ENCODE measurements around the gene EPGN. TPM values are rescaled to one million over a fixed set of nuclear protein-coding genes. Genes with fewer than 3 reads are reported as not detected.

Gene EPGN
- total and polyA plus RNA-seq, 2 donors (not counting 3 experiments of a cell fraction or from before 2014, with no cell fraction given): 1.2 TPM; not detected in 1

GRCh38 chr4:74316397-74316796, 8.1 kb downstream of the EPGN start:
- ChIA-PET POLR2A (no interaction called here), CTCF (interaction anchor here (1.5 to 11.3 kb wide), 4 partner anchors 86 to 358 kb away, joined by 3 to 378 read pairs (median 41); no protein-coding TSS in a partner anchor)
- Histone ChIP-seq H2AFZ (ENCODE audit: low read depth, low read length) (no peak overlapping the region), H3K4me2 (ENCODE audit: insufficient read depth, low read length) (no peak overlapping the region), H3K4me3 (replicated peaks in 1 of 3; ENCODE audit: insufficient read depth in 1 of 3, low read depth in 1 of 3, low read length in 3 of 3) (no peak overlapping the region), H3K9me3 (replicated peaks; ENCODE audit: control insufficient read depth, insufficient read depth, low read length) (no peaks in the 10 kb centered on the region), H3K79me2 (ENCODE audit: control insufficient read depth, insufficient read depth, low read length) (no peaks in the 10 kb centered on the region), H3K36me3 (ENCODE audit: control insufficient read depth in 2 of 2, extremely low read depth in 1 of 2, insufficient read depth in 2 of 2, low read length in 2 of 2) (no peaks in the 10 kb centered on the region), H3K27me3 (ENCODE audit: control insufficient read depth in 2 of 2, insufficient read depth in 2 of 2, low read length in 2 of 2) (no peaks in the 10 kb centered on the region), H3K9me1 (replicated peaks; ENCODE audit: control insufficient read depth, extremely low read depth, insufficient read depth, low read length) (no peaks in the 10 kb centered on the region), H3K27ac (ENCODE audit: insufficient read depth, low read depth, low read length) (no peak overlapping the region), H3K9ac (replicated peaks; ENCODE audit: extremely low read depth, insufficient read depth, low read length) (no peak overlapping the region), H3K4me1 (ENCODE audit: control insufficient read depth, extremely low read depth, insufficient read depth, low read length) (no peaks in the 10 kb centered on the region), H4K20me1 (replicated peaks; ENCODE audit: control insufficient read depth, extremely low read depth, insufficient read depth, low read length) (no peaks in the 10 kb centered on the region)
- intact Hi-C loops (cut with micrococcal nuclease): no loop called here
- no peak for DNase-seq (ENCODE audit: low read depth, low spot score)
- no peak for FAIRE-seq
- dilution Hi-C loops (cut with MboI; ENCODE audit: extremely low pct_ligation_motif_present, low sequenced_read_pairs): no loop called here
- no TSS peak for BruUV-seq (replicated peaks)
- TF ChIP-seq CTCF (IDR thresholded peaks at IDR 0.05; ENCODE audit: extremely low read depth in 1 of 2, insufficient read depth in 1 of 2, low read depth in 1 of 2, low read length in 2 of 2) (no peak), MYC (IDR thresholded peaks at IDR 0.05; ENCODE audit: low read depth, low read length) (no peak), JUN (IDR thresholded peaks at IDR 0.05; ENCODE audit: borderline replicate concordance, insufficient read depth, insufficient read length, low read depth) (no peak), POLR2A (IDR thresholded peaks at IDR 0.05; ENCODE audit: low read depth, low read length) (no peak), POLR2AphosphoS5 (IDR thresholded peaks at IDR 0.05; ENCODE audit: insufficient read depth, low read depth, low read length) (no peak), GATA2 (IDR thresholded peaks at IDR 0.05; ENCODE audit: insufficient read depth, insufficient read length, low read depth, low read length) (no peak), FOS (IDR thresholded peaks at IDR 0.05; ENCODE audit: borderline replicate concordance, insufficient read depth, low read length) (no peak)
